Endometrial microvascular endothelial cells (primary cell): ENCODE measurements around the gene MPZL2. TPM values are rescaled to one million over a fixed set of nuclear protein-coding genes. Genes with fewer than 3 reads are reported as not detected.

ENCODE experiments used
- in situ Hi-C: cut with HindIII; loops from 2 replicates; pipeline ENCODE4 v1.10.0; 2017; ENCODE audit warnings: low sequenced_read_pairs, low pct_unique_long_range_greater_than_20kb; ENCODE audit errors: inconsistent ontology term
- total RNA-seq: library from RNA; depleted of rRNA; stranded (reverse); fragments of >200 nt; gene quantifications from one replicate; pipeline ENCODE4 v1.2.3, GENCODE V29; 2015; ENCODE audit errors: inconsistent ontology term

Gene MPZL2
- total RNA-seq, 1 donor from 2014 or later, result 618 TPM

GRCh38 chr11:118227865-118228785 lies 36.0 kb downstream of the MPZL2 start:
- in situ Hi-C loops, result no loop called here

GRCh38 chr11:118226781-118227180 lies 37.3 kb downstream of the MPZL2 start:
- in situ Hi-C loops, result no loop called here

GRCh38 chr11:118226296-118226695 lies 37.8 kb downstream of the MPZL2 start:
- in situ Hi-C loops, result no loop called here

- in situ Hi-C loops, result no loop called here
Observed at GRCh38 chr11:118224511-118225188, 39.4 kb downstream of the MPZL2 start, which contains the start of gene JAML. Gene JAML (minus strand): TSS chr11:118225011. CDS start chr11:118214866, 10,145 bp downstream.

GRCh38 chr11:118223992-118224391 lies 40.1 kb downstream of the MPZL2 start:
- in situ Hi-C loops, result no loop called here

- in situ Hi-C loops, result no loop called here
Observed at GRCh38 chr11:118223570-118223969, 40.5 kb downstream of the MPZL2 start.

GRCh38 chr11:118222437-118222836 lies 41.7 kb downstream of the MPZL2 start:
- in situ Hi-C loops, result no loop called here

GRCh38 chr11:118221419-118221818 lies 42.7 kb downstream of the MPZL2 start:
- in situ Hi-C loops, result no loop called here

GRCh38 chr11:118219732-118220131 lies 44.4 kb downstream of the MPZL2 start:
- in situ Hi-C loops, result no loop called here

- in situ Hi-C loops, result no loop called here
Observed at GRCh38 chr11:118219244-118219643, 44.9 kb downstream of the MPZL2 start.

- in situ Hi-C loops, result no loop called here
Observed at GRCh38 chr11:118217575-118217974, 46.5 kb downstream of the MPZL2 start.

GRCh38 chr11:118216621-118217481 lies 47.2 kb downstream of the MPZL2 start:
- in situ Hi-C loops, result no loop called here

GRCh38 chr11:118215765-118216164 lies 48.3 kb downstream of the MPZL2 start:
- in situ Hi-C loops, result no loop called here

GRCh38 chr11:118215262-118215661 lies 48.8 kb downstream of the MPZL2 start:
- in situ Hi-C loops, result no loop called here

GRCh38 chr11:118214210-118214914 lies 49.7 kb downstream of the MPZL2 start:
- in situ Hi-C loops, result no loop called here

GRCh38 chr11:118213781-118214180 lies 50.3 kb downstream of the MPZL2 start:
- in situ Hi-C loops, result no loop called here

GRCh38 chr11:118213201-118213600 lies 50.9 kb downstream of the MPZL2 start:
- in situ Hi-C loops, result no loop called here

GRCh38 chr11:118212781-118213191 lies 51.3 kb downstream of the MPZL2 start:
- in situ Hi-C loops, result no loop called here
